ENCODE data around the gene SPCS3.

DNA sequence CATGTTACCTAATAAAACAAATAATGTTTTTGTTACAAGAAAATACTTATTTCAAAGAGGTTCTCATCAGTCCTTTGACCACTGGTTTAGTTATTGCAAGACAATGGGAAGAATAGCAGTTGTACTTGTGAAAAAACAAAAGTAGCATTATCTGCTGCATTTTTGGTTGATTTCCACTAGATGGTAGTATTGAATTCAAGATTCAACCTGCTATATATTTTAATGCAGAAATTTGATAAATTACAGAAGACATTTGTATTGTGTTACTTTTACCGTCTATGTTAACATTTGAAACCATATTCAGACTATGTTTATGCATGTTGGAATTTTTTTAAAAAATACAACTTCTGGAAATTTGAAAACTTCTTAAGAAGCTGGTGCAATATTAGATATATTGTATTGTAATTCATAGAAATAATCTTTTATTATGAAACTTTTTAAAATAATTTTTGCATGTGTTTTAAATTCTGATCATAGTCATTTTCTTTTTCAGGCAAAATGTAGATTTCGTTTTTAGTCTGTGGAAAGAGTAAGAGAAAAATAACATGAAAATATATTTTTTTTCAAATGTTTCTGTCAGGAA is 56.4 kb downstream of the SPCS3 start:
- TF ChIP-seq MAX (IDR thresholded peaks at IDR 0.05; ENCODE audit: low read depth, low read length): no peak
- TF ChIP-seq, protein P1, sequence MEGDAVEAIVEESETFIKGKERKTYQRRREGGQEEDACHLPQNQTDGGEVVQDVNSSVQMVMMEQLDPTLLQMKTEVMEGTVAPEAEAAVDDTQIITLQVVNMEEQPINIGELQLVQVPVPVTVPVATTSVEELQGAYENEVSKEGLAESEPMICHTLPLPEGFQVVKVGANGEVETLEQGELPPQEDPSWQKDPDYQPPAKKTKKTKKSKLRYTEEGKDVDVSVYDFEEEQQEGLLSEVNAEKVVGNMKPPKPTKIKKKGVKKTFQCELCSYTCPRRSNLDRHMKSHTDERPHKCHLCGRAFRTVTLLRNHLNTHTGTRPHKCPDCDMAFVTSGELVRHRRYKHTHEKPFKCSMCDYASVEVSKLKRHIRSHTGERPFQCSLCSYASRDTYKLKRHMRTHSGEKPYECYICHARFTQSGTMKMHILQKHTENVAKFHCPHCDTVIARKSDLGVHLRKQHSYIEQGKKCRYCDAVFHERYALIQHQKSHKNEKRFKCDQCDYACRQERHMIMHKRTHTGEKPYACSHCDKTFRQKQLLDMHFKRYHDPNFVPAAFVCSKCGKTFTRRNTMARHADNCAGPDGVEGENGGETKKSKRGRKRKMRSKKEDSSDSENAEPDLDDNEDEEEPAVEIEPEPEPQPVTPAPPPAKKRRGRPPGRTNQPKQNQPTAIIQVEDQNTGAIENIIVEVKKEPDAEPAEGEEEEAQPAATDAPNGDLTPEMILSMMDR (IDR thresholded peaks at IDR 0.05; ENCODE audit: low read depth, low read length): peak; percentile 20
